VCaP (cell line): ENCODE results near the gene JAKMIP2.

Experiments used
- H3K27ac ChIP-seq: fragments of 450-650 bp; 2 replicates; pipeline ENCODE4 v1.5.1; 2017
- CTCF ChIP-seq: fragments of 450-650 bp; conservative IDR thresholded peaks from 2 replicates; pipeline ENCODE4 v1.5.1; 2017; ENCODE audit warnings: mild to moderate bottlenecking, moderate library complexity

Gene JAKMIP2

GRCh38 chr5:147685993-147686392 is 96.5 kb downstream of the JAKMIP2 start:
- H3K27ac ChIP-seq = no peak overlapping the region
- no peak for TF ChIP-seq CTCF

GRCh38 chr5:147675168-147675567 is 107.4 kb downstream of the JAKMIP2 start:
- no peak overlapping the region for H3K27ac ChIP-seq
- peak; percentile 53 for TF ChIP-seq CTCF

DNA sequence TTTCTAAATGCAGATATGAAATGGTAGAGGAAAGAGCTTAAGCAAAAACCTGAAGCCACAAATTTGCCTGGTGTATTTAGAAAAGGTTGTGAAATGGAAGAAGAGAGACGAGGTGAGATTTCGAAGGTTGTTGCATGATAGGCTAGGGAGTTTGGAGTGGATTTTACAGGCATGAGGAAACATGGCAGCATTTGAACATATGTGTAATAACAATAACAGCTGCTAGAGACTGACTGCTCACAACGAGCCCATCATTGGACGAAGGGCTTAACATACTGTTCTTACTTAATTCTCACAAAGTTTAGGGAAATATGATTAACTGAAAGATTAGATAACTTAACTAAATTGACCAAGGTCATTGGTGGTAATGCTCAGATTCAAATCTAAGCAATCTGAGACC is 108.1 kb downstream of the JAKMIP2 start:
- H3K27ac ChIP-seq = no peak overlapping the region

DNA sequence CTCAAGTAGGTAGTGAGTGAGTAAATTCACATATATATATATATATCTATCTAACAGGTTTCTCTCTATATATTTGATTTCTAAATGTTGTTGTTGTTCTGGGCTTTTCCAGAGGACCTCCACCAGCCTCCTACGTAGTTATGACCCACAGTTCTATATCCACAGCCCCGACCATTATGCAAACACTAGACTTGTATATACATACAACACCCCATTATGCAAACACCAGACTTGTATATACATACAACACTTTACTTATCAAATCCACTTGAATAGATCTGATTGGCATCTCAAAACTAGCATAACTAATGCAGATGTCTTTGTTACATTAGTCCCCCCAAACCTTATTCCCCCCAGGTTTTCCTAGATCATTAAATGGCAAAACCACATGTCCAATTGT is 108.7 kb downstream of the JAKMIP2 start:
- H3K27ac ChIP-seq = no peak overlapping the region
- TF ChIP-seq CTCF = no peak

More for the DNA sequence above, 108.1 kb downstream of the JAKMIP2 start:
- no peak for TF ChIP-seq CTCF

- no peak overlapping the region for H3K27ac ChIP-seq
- no peak for TF ChIP-seq CTCF
These were observed 109.3 kb downstream of the JAKMIP2 start for GRCh38 chr5:147673266-147673665.

DNA sequence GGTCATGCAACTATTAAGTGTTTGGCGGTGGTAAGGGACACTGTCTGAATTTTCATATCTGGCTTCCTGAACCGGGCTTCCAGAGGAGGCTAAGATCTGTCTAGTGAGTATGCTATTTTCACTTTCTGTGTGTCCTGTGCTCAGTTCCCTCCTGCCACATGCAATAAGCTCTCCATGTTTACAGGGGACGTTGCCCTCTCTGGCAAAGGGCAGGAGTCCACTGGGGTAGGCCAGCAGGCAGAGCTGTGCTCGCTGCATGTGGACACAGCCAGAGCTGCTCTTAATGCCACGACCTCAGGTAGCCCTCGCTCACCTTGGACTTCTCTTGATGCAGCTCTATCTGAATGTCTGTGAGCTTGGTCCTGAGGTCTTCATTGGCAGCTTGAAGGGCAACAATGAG is 111.2 kb downstream of the JAKMIP2 start:
- H3K27ac ChIP-seq = 0 out of 2 replicates have a peak overlapping the region, but pooled peaks have one; percentile 22
- no peak for TF ChIP-seq CTCF

- TF ChIP-seq CTCF = no peak
- H3K27ac ChIP-seq = peak overlapping the region; percentile 22; the same call in 1 of the 2 replicates
These were observed 111.7 kb downstream of the JAKMIP2 start for GRCh38 chr5:147670815-147671214.
